Activated CD4-positive, alpha-beta T cell treated with anti-CD3 and anti-CD28 coated beads, Interleukin-2, amount 50 U/mL, for 1 hour (primary cell): ENCODE results near the gene GPD2.
"Not testable (repeated sequence)": the region's sequence is repeated elsewhere in the genome, so short reads cannot be mapped to it uniquely, and the experiment has no call there.

Experiments
- DNase-seq: peaks from one replicate; pipeline ENCODE4 v3.0.0-alpha.2; 2020

Gene GPD2

DNA sequence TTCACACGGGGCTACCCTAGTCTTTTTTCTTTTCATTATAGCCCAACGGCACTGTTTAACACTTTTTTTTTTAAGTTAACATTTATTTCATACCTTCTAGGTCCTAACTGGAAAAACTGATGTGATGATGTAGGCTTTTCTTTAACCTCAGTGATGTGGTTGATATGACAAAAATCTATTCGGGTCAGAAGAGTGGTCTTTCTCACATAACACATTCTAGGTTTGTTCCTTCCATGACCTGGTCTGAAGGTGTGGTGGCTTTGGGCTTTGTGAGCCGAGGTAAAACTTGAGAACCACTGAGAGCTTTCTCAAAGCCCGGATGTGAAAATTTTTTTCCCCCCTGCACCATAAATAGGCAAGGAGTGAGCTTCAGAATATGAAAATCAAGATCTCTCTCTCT, 44.2 kb downstream of the GPD2 start:
- DNase-seq, result no peak

DNA sequence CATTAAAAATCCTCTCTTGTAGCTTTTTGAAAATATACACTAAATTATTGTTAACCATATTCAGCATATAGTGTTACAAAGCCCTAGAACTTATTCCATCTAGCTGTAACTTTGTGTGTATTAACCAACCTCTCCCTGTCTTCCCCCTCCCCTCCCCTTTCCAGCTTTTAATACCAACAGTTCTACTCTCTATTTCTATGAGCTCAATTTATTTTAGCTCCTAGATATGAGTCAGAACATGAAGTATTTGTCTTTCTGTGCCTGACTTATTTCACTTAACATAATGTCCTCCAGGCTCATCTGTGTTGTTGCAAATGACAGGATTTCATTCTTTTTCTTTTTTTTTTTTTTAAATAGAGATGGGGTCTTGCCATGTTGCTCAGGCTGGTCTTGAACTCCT, 45.1 kb downstream of the GPD2 start:
- DNase-seq, result no peak

DNA sequence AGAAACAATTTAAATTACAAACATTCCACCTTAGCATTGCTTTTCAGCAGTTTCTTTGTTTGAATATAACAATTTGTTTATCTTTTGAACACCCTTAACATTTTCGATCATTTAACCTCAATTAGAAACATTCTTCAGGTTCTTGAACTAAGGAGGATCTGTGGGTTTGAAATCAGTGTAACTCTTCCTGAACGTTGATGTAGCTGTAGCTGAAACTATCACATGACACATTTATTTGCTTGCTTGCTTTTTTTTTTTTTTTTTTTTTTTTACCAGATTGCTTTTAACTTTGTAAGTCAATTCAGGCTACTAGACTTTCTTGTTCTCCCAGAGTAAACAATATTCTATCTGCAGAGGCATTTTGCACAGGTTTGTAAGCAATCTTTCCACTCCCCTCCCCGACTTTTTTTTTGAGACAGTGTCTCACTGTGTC, 47.6 kb downstream of the GPD2 start:
- DNase-seq, result no peak

DNA sequence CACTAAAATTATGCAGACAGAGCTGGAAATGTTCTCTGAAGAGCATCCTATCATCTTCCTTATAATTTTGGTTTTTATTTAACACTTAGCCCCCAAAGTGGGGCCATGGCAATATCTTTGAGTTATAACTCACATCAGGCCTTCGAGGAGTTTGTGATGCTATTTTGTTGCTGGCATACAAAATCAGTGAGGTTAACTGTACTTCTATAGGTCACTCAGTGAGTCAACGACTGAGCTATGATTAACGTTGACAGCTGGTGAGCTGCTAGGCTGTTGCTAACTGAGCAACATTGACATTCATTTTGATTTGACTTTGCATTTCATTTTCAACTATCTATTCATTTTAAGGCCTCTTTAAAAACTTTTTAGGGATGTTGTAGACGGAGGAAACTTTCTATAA, 50.0 kb downstream of the GPD2 start:
- no peak for DNase-seq

DNA sequence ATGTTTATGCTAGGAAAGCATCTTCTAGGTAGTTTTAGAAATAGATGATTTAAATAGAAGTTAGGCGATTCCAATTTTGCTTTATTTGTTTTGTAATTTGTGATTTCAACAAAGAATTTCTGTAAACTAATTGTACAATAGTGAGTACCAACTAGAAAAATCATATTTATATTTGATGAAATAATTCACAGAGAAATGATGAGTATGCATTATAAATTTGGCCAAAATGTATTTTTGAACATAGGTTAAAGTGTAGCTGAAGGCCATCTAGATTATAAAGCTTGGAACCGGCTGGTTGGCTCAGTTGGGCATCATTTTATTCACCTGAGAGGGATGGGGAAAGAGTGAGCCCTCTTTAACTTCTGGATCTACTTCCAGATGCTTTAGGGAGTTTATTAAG, 50.4 kb downstream of the GPD2 start:
- DNase-seq, result no peak

DNA sequence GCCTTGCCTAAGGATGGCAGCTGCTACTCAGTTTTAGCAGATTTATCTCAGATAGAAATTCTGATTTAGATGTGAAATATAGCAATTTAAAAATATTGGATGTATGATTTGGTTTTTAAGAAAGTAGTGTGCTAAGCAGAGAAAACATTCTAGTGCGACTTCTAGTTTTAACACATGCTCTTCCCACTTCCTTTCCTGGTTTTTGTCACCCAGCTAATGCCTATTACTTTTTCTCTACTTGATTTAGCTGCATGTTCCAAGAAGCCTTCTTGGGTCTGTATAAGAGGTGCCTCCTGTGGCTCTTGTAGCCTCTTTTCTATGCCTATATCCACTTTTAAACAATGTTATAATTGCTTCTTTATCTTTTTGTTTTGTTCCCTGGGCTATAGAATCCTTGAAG, 53.0 kb downstream of the GPD2 start:
- no peak for DNase-seq

DNA sequence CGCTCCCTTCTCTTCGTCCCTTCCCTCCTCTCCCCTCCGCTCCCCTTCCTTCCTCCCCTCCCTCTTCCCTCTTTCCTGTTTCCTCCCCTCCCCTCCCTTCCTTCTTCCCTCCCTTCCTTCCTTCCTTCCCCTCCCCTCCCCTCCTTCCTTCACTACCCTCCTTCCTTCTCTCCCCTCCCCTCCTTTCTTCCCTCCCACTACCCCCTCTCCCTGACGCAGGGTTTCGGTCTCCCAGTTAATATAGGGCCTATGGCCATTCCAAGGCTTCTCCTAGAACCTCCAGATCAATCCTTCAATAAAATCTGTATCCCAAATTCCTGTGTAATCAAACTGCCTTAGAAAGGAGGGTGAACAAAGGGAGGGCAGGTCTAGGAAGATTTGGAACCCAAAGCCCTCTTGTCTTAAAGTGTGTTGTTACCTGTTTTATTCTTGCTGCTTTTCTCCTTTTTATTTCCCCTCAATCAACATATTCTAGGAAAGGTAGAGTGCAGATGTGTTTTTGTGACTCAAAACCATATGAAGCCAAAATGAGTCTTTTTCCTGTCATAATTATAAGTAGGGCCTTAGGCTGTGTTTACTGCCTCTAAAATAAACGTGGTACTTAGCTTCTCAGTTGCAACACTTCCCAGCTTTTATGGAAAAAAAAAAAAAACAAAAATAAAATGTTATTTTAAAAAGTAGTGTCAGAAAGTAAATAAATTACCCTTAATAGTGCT, 53.7 kb downstream of the GPD2 start:
- no peak for DNase-seq

DNA sequence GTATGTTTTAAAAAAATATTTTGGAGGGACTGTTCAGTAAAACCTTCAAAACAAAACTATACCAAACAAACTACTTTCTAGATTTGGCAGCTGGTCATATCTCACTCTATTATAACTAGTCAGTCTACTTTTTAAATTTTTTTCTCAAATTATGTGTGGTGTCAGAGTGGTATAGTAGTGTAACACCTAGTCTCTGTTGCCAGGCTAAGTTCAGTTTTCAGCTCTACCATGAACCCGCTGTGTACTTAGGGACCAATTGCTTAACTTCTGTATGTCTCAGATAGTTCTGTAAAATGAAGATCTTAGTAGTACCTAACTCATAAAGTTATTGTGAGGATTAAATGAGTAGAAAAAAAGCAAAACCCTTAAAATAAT, 54.3 kb downstream of the GPD2 start:
- no peak for DNase-seq

DNA sequence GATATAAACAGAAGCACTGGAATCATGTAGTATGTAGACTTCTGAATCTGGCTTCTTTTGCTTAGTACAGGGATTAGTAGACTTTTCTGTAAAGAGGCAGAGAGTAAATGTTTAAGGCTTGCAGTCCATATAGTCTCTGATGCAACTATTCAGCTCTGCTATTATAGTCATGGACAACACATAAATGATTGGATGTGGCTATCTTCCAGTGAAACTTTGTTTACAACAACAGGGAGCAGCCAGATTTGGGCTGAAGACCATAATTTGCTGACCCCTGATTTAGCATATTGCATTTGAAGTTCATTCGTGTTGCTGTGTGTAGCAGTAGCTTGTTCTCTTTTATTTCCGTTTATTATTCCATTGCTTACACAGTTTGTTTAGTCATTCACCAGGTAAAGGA, 55.0 kb downstream of the GPD2 start:
- no peak for DNase-seq

DNA sequence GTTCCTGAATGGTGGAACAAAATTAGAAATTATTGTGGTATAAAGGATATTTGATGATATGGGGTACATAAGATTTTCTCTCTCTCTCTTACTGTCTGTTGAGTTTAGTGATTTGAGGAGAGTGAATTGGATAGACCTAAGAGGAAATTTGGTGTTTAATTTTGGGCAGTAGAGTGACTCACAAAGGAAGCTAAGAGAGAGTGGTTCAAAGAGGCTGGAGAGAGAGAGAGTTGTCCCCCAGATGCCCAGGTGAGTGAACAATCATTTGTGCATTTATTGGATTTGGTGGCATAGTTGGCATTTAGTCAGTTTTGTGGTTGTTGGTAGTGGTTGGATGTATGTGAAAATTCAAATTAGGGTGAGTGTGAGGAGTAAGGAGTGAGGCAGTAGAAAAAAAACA, 56.8 kb downstream of the GPD2 start:
- DNase-seq, result no peak

DNA sequence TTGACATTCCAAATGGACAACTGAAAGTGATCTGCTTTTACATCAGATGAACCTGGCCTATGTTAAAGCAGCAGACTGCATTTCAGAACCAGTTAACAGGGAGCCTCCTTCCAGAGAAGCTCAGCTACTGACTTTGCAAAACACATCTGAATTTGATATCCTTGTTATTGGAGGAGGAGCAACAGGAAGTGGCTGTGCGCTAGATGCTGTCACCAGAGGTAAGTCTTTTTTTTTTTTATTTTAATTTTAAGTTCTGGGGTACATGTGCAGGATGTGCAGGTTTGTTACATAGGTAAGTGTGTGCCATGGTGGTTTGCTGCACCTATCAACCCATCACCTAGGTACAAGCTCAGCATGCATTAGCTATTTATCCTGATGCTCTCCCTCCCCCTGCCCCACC, 59.8 kb downstream of the GPD2 start:
- DNase-seq, result not testable (repeated sequence)

DNA sequence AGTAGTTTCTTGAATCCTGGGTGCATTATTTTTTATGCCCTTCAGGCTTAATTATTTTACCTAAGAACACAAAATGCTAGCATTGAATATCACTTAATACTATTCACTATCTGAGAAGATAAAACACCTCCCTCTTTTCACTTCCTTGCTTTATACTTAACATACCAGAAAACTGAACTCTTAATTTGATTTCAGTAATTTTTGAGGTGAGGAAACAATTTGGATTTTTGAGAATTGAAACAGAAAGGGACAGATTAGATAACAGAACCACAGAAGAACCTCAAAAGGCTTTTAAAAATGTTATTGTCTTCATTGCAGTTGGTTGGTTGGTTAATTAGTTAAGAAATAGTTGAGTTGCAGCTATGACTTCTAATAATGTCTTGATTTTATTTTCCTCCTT, 69.5 kb downstream of the GPD2 start:
- DNase-seq, result no peak

DNA sequence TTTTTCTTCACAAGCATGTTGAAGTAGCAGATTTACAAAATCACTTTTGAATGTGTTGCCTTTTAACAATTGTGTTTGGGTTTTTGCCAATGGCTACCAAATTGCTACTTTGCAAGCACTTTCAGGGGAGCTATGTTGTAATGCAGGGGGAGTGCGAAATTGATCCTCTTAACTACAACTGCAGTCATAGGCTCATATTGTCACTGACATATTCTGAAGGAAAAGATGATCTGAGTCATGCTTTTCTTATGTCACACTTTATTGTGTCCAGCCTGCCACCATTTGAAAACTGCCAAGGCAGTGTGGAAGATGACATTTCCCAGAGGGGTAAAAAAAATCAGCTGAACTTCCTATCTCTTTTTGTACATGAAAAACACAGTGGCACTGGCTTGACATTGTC, 74.9 kb downstream of the GPD2 start:
- no peak for DNase-seq

DNA sequence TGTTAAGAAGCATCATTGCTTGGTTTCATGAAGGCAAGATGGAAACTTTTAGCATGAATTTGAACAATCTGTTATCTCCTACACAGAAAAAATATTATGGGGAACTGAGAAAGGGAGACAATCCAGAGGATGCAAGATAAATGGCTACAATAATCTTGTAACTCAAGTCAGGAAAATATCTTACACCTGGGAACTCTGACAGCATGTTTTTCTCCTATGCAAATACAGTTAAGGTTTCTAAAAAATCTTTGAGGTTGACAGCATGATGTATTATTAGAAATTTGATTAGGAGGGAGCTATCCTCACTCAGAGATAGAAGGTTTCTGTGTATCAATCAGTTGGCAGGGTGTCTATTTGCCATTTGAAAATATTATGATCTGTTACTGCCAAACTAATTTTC, 75.6 kb downstream of the GPD2 start:
- no peak for DNase-seq

DNA sequence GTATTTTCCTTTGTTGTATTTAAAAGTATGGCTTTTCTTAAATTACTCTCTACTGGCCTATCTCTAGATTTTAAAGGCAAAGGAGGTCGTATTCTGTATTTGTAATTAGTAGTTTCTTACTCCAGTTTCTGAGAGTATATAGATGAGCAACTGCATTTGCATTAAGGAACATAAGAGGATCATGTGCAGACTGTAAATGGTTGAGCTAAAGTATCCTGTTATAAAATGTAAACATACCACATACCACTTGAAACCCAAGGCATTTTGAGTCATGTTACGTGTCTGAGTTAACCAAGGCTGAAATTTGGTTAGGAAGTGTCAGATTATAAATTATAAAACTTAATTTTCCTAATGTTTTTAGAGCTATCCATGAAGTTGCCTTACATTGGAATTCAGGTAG, 76.3 kb downstream of the GPD2 start:
- DNase-seq, result no peak

DNA sequence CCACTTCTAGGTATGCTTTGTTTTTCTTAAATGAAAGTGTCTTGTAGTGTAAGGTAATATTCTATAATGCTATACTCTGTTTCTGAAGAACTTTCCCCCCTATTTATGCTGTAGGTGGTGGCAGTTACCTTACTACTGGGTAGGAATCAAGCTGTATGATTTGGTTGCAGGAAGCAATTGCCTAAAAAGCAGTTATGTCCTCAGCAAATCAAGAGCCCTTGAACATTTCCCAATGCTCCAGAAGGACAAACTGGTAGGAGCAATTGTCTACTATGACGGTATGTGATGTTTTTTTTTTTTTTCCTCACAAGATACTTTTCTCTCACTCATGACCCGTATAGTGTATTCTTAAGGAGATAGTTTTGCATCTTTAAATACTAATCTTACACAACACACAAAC, 77.0 kb downstream of the GPD2 start:
- no peak for DNase-seq

DNA sequence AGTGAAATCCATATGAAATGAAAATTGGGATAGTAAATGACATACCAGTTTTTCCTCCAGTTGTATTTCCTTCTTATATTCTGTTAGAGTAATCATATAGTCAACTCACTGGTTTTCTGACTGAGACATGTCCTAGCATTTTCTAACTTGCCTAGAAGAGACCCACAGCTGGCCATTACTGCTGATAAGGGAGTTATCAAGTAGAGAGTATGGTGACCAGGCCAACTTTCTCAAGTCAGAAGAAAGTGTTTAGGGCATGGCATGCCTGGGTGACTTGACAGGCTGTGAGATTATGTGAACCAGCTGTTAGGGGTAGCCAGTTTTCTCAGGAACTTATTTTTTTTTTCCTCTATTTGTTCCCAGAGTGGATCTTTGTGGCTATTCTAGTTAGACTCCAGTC, 81.2 kb downstream of the GPD2 start:
- no peak for DNase-seq

DNA sequence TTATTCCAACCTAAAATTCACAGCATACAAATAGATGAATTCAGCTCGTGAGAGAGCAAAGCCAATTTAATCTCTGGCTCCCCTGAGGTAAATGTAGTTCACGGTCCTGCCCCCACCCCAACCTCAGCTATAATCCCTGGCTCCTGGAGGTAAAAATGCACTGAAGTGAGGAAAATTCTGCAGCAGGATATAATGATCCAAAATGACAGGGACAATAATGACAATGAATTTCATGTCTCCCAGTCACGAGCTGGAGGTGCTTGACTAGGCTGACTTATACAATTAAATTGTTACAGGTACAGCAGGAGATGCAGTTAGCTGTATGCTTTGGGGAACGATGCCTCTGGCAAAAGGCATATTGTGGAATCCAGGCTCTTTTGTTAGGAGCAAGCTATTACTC, 82.0 kb downstream of the GPD2 start:
- no peak for DNase-seq

DNA sequence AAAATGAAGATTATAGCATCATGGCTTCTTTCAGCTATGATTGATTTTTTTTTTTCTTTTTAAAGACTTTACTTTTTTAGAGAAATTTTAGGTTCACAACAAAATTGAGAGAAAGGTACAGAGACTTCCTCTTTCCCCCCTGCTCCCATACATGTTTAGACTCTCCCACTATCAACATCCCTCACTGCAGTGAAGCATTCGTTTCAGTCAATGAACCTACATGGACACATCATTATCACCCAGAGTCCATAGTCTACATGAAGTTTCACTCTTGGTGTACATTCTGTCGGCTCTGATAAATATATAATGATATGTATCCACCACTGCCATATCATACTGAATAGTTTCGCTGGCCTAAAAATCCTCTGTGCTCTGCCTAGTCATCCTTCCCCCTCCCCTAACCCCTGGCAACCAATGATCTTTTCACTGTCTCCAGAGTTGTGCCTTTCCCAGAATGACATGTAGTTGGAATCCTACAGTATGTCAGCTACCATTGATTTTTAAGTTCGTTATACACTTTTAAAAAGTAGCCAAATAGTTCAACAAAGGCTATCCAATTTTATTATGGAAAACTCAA, 86.8 kb downstream of the GPD2 start:
- no peak for DNase-seq

DNA sequence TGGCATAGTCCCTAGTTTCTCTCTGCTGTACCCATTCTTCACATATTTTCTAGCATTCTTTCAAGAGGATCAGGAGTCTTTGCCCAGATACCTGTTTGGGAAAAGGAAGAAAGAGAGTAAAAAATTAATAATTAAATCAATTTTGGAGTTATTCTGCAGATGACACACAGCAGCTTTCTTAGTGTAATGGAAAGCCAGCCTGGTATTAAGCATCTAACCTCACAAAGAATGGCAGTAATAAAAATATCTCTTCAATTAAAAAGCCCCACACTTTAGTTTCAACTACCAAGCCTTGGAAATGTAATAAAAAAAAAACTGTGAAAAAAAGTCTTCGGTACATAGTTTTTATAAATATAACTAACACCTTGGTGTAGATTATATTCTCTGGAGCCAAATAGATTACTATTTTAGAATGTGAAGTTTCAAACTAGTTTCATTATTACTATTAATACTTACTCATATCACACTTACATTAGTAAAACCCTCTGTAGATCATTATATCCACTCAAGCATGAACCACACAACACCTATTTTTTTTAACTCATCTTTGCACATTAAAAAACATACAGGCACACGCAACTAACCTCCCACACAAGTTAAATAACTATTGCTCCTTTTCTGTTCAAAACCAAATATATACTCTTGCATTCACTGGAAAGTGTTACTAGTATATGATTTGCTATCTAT, 90.9 kb downstream of the GPD2 start:
- no peak for DNase-seq

DNA sequence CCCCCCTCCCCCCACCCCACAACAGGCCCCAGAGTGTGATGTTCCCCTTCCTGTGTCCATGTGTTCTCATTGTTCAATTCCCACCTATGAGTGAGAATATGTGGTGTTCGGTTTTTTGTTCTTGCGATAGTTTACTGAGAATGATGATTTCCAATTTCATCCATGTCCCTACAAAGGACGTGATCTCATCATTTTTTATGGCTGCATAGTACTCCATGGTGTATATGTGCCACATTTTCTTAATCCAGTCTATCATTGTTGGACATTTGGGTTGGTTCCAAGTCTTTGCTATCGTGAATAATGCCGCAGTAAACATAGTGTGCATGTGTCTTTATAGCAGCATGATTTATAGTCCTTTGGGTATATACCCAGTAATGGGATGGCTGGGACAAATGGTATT, 92.4 kb downstream of the GPD2 start:
- not testable (repeated sequence) for DNase-seq

DNA sequence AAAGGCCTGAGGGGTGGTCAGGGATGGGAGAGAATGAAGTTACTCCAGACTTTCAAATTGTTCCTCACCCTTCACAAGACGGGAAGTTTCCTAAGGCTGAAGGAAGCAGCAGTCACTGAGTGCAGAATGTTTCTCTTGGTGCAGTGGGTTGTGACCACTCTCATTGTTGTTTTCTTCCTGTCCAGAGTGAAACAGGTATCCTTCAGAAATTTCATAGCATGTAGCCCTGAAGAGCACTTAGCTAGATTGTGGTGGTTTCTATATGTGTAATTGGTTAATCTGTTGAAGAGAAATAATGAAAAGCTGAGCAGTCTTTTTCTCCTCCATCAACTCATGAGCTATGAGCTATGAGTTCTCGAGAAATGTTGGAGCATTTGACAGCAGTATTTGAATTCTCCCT, 96.8 kb downstream of the GPD2 start:
- DNase-seq, result no peak

DNA sequence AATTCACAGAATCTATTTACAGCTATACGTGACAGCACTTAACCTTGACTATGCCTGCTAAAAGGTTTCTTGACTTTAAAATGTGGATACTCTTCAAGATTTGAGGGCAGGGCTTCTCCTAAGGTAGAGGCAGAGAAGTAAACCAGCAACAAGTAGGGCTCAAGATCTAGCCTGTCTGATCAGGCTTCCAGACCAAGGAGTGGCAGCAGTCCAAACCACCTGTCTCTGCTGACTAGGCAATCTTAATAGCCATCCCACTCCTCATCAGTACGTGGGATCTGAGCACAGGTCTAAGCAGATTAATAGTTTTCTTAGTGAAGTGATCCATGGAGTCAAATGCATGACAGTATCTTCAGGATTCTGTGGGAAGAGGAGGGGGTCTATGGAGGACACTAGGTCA, 100.4 kb downstream of the GPD2 start:
- no peak for DNase-seq

DNA sequence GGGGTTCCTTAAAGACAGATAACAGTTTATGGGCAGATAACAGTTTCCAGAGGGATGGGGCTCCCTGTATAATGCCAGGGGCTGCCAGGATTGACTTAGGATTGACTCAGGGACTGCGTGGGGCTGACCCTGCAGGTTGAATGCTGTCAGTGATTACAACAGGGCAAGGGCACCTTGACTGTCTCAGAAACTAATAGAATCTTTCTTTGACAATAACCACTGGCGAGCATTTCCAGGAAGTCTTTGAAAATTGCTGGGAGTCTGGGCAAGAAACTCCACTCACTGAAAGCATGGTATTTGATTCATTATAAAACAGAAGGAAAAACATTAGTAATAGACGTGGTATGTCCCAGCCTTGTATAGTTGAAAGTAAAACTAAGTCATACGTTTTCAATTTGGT, 101.0 kb downstream of the GPD2 start:
- DNase-seq, result no peak

DNA sequence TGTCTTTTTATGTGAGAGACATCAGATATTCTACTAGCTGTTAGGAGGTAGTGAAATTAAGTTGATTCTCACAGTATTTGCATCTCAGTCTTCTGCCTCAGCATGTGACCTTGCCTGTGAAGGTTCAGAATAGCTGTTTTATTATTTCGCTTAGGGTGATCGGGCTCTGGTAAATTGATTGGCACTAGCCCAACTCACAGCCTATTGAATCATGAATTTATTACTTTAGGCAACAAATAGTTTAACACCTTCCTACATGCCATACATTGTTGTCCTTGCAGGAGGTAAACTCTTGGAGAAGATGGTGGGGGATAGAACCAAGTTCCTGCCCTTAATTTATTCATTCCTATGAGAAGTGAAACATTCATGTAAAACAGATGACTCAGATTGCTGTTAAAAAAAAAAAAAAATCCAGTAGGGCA, 101.9 kb downstream of the GPD2 start:
- no peak for DNase-seq
